NCI-H345 (cell line): ENCODE measurements around the gene KIAA1614.

Source experiments
- DNase-seq: peaks from one replicate; lab custom pipeline; 2025; lab: John Stamatoyannopoulos, UW

Gene KIAA1614

DNA sequence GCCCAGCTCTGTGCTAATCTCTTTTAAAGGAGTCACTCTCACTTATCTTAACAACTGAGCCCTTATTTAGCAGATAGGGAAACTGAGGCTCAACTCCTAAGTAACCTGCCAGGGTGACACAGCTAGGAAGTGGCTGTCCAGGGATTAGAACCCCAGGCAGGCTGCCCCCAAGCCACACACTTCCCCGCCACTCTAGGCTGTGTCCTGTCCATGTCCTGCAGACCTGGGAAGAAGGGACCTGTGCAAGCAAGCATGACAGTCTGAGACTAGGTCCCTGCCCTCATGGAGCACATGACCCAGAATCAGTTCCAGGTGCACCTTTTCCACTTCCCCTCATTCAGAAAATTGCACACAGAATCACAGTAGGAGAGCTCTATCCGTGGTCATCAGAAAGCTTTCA, 12.2 kb downstream of the KIAA1614 start:
- no peak for DNase-seq

GRCh38 chr1:180925471-180926051, 12.9 kb downstream of the KIAA1614 start:
- DNase-seq: no peak

- DNase-seq: peak; percentile 66
Observed at GRCh38 chr1:180926164-180926981, 13.7 kb downstream of the KIAA1614 start.

- peak; percentile 37 for DNase-seq
Observed at GRCh38 chr1:180927348-180927747, 14.7 kb downstream of the KIAA1614 start.

- DNase-seq: peak; percentile 49
Observed at GRCh38 chr1:180927841-180928240, 15.1 kb downstream of the KIAA1614 start.

- DNase-seq: peak; percentile 57
Observed at GRCh38 chr1:180928331-180929230, 15.9 kb downstream of the KIAA1614 start.

DNA sequence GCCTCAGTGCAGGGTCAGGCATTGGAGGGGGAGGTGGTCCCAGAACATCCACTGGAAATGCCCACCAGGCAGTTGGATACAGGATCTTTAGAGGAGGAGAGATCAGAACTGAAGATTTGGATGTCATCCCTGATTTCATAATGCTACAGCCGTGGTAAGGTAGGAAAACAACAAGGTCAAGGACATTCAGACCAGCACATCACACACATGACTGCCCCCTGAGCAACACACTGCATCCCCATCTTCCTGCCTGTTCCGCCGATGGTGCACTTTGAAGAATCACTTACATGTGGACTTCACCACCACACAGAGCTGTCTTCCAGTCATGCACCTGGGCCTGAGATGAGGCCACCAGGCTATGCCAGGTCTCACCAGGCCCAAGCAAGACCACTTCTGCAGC, 16.7 kb downstream of the KIAA1614 start:
- DNase-seq: no peak

- peak; percentile 70 for DNase-seq
Observed at GRCh38 chr1:180930687-180931086, 18.0 kb downstream of the KIAA1614 start.

DNA sequence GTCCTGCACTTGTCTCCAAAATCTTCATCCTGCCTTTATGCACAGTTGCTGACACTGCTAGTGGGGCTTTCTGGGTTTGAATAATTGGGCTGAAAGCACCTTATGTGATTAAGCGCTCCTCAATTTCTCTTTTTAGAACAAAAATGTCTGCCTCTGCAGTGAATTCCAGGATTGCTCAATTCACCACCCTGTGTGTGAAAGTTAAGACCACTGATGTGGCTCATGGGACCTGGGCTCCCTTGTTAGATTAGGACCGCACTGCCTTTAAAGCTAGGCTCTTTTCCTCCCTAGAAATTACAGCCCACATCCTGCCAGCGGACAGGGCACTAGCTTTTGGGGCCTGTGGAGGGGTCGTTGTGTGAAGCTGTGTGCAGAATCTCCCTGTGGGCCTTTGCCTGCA, 18.8 kb downstream of the KIAA1614 start:
- DNase-seq: no peak

GRCh38 chr1:180932378-180932777, 19.7 kb downstream of the KIAA1614 start:
- DNase-seq: no peak

DNA sequence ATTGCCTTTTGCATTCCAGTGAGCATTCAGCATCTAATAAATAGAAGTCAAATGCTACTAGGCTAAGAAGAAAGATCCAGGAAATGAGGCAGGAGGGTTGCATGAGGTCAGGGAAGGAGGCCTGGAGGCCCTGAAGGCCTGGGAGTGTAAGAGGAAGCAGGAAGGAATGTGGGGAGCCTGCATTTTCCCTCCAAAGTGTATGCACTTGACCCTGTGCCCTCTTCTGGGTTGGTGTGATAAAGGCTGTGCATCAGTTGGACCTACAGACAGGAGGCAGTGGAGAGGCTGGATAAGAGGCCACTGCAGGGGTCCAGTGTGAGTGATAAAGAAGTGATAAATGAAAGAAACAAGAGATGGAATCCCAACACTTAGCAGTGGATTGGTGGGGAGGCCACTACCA, 20.4 kb downstream of the KIAA1614 start:
- no peak for DNase-seq

DNA sequence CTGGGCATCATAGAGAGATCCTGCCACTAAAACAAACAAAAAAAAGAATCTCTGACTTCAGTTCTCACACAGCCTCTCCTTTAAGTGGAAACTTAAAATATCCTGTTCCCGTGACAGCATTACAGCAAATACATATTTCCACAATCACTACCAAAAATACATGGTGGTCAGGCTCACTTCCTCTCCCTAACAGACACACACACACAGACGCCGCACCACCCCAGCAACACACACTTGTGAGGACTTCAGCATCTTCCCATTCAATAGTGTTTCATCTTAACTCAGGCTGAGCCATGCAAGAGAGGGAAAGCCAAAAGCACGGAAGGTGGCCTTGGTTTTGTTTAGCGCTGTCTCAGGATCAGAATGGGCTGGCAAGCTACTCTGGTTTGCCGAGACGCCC, 21.9 kb downstream of the KIAA1614 start:
- no peak for DNase-seq

DNA sequence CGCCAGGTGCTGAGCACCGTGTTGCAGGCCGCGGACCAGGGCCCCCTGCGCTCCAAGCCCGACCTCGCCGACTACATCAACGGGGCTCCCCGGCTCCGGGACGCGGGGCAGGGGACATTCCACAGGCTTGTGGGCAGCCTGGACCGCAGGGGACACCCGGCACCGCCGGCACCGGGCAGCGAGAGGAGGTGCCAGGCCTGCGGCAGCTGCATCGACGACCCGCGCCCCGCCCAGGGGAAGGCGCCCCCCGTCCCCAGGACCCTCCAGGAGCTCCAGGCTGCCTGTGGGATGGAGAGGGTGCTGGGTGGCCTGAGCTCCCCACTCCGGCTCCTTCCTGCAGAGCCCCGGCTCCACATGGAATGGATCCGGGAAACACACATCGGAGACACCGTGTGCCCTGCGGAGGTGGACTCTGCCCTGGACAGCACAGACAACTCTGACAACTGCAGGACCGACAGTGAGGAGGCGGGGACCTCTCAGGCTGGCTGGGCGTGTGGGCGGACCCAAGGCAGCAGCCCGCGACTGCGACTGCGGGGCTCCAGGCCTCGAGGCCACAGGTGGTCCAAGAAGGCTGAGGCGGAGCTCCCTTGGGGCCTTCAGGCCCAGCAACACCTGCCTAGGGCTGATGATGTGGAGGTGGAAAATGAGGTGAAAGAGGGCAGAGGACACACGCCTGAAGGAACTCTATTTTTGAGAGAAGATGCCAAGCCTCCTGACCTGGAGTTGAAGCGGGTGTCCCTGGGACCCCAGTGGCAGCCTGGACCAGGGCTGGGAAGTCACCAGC, 22.8 kb downstream of the KIAA1614 start:
- DNase-seq: peak; percentile 48

DNA sequence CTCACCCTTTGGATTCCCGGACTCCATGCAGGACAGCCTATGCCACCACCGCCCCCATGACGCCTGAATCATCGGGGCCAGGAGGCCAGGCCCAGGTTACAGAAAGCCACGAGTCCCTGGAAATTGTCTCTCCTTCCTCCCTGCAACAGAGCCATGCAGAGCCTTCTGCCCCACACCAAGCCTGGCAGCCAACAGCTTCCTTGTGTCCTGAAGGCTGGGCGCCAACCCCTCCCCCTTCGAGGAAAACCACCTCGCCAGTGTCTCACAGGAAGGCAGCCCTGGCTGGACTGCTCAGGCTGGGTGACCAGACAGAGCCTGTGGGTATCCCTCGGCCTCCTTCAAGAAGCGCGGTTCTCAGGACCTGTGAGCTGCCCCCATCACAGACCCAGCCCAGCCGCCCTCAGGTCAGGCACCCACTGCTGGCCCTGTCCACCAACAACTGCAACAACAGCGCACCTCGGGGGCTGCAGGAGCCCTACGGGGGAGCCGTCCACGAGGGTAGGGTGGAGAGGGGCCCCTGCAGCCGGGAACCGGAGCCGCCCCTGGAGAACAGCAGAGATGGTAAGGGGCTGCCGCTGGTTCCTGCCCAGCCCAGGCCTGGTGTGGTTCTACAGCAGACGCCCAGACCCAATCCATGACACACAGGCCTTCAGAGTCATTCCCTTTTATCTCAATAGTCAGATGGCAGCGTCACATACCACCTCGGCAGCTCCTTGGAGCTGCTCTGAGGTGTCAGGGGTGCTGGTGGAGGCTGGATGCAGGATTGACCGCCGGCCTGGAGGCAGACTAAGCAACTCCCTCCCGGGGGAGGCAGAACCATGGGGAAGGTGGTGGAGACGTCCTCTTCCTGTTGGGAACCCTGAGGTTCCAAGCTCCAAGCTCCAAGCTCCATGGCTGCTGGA, 23.7 kb downstream of the KIAA1614 start:
- no peak for DNase-seq

DNA sequence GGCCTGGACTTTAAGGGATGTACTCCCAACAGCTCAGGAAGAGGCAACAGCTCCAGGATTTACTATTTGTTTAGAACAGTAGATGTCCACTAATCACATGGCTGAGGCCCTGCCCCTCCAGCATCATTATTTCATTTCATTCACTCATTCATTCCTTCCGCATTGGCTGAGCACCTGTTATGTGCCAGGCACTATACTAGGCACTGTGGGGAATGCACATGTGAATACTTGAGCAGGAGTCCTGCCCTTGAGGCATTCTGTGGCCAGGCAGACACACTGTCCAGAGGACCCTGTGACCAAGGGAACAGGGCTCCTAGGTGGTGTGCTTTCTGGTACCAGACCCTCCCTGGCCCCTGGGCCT, 24.3 kb downstream of the KIAA1614 start:
- DNase-seq: no peak

DNA sequence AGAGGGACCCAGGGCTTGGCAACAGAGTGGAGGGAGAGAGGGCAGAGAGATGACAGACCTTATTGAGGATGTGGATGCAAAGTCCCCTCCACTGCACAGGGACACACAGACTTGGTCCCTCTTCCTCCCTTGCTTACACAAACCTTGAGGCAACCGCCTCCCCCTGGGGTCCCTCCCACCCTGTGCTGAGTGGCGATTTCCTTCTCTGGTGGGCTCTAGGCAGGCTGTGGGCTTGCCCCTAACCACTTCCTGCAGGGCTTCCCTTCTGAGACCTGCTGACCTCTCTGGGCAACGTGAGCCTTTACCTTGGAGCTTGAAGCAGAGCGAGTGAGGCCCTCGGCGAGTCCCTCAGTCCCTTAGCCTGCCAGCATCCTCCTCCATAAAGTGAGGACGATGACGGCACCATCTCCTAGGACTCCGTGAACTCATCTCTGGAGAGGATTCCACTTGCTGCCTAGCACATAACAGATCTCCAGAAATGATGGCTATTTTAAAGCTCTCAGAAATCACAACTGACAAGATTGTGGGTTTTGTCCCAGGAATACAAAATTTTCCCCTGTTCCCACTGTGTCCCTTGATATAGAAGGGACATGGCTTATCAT, 25.0 kb downstream of the KIAA1614 start:
- no peak for DNase-seq

- DNase-seq: no peak
Observed at GRCh38 chr1:180939073-180939710, 26.5 kb downstream of the KIAA1614 start.

DNA sequence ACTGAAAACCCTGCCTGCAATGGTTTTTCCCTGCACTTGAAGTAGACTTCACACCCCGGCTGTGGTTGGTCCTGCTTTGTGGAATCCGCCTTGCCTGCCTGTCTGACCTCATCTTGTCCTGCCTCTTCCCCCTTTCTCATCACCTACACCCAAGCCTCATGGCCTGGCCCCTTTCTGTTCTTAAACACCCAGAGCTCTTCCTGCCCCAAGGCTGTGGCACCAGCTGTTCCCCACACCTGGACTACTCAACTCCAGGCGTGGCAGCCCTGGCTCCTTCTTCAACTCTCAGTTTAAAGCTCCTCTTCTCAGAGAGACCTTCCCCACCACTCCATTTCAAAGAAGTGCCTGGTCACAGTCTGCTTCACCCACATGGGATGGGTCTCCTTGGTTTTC, 27.0 kb downstream of the KIAA1614 start:
- no peak for DNase-seq

DNA sequence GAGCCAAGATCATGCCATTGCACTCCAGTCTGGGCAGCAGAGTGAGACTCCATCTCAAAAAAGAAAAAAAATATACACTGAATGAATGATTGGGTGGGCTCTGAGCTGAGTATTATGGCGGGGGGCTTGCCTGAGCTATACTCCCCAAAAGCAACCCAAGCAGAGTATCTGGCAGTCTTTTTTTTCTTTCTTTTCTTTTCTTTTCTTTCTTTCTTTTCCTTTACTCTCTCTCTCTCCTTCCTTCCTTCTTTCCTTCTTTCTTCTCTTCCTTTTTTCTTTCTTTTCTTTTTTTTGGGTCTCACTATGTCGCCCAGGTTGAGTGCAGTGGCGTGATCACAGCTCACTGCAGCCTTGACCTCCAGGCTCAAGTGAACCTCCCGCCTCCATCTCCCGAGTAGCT, 27.7 kb downstream of the KIAA1614 start:
- DNase-seq: no peak
